ENCODE results near the gene WDR7.

DNA sequence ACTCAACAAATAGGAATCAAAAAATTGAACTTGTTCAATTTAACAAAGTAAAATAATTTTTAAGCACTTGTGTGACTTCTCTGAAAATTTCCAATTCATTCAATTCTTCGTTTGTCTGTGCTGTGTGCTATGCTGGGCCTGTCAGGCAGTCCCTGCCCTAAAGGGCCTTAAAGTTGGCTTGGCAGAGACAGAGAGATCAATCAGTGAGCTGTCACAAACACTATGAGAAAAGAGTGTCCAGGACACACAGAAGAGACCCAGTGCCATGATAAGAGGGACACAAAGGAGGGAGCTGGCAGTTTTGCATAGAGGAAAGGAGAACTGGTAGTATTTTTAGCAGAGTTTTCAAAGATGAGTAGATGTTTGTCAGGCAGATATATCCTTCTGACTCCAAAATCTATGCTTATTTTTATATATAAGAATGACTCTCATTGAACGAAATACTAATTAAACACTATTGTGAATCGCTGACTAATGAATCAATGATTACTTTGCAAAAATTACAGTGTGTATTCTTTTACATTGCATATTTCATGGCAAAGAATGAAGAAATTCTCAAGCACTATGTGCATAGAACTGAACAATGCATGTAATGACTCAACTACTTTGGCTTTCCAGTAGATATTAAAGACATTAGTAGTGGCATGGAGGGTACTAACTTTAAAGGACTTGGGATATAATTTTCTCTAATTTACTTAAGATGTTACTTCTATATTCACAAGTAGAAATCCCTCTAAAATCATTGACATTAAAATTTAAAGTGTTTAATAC, 302.5 kb downstream of the WDR7 start:
- TF ChIP-seq, protein P1, sequence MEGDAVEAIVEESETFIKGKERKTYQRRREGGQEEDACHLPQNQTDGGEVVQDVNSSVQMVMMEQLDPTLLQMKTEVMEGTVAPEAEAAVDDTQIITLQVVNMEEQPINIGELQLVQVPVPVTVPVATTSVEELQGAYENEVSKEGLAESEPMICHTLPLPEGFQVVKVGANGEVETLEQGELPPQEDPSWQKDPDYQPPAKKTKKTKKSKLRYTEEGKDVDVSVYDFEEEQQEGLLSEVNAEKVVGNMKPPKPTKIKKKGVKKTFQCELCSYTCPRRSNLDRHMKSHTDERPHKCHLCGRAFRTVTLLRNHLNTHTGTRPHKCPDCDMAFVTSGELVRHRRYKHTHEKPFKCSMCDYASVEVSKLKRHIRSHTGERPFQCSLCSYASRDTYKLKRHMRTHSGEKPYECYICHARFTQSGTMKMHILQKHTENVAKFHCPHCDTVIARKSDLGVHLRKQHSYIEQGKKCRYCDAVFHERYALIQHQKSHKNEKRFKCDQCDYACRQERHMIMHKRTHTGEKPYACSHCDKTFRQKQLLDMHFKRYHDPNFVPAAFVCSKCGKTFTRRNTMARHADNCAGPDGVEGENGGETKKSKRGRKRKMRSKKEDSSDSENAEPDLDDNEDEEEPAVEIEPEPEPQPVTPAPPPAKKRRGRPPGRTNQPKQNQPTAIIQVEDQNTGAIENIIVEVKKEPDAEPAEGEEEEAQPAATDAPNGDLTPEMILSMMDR (IDR thresholded peaks at IDR 0.05; ENCODE audit: low read depth, low read length): no peak
- TF ChIP-seq EZH2phosphoT487 (IDR thresholded peaks at IDR 0.05; ENCODE audit: low read depth): no peak

Measured in OCI-LY3 (cell line).